Cortex of kidney (tissue), 1 donor: ENCODE measurements around the gene VSTM2L.

Experiments
- DNase-seq: peaks from one replicate; lab custom pipeline; 2025; lab: John Stamatoyannopoulos, UW

Gene VSTM2L

DNA sequence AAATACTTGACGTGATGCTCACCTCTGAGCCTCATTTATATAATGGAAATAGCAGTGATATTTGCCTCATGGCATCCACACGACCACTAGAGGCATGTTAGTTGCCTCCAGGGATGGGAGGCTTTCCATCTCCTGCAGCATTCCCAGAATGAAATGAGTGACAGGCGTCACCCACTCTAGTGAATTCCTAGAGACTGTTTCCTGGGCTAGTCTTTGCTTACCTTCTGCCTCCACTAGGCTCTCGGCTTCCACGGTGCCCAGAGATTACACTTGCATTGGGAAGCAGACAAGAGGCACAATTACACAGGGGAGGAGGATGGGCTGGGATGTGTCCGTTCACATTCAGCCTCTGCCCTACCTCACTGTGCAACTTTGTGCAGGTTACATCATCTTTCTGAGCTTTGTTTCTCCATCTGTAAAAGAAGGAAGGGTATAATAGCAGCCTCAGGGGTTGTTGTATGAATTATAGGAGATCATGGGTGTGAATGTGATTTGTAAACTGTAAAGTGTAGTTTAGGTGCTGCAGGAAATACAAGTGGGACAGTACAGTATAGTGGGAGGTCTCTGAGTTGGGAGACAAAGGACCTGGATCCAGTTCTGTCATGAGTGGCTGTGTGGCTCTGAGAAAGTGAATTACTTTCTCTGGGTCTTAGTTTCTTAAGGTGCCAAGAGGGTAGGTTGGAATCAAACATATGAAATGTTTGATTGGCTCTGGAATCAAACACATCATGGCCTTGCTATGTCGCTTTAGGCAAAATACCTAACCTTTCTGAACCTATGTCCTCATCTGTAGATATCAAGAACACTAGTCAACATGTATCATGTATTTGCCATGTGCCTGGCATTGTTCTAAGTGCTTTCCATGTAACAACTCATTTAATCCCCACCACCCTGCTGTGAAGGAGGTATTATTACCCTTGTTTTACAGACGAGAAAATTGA is 3.6 kb upstream of the VSTM2L start:
- no peak for DNase-seq

DNA sequence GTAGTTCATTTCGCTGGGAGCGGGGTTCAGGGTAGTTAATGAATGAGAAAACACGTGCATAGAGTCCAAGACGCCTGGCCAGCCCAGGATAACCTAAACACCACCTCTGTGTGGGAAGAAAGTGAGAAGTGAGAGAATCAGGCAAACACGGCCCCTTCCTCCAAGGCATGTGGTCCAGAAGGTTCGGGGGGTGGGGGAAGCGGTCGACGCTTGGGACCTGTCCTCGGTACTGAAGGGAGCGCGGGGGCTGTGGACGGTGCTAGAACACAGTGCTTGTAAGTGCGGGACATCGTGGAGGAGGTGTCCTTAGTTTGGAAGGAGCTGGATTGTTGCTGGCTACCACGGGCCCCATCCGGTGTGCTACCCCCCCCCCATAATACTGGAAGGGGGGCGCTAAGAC is 1.7 kb upstream of the VSTM2L start:
- DNase-seq, result no peak

DNA sequence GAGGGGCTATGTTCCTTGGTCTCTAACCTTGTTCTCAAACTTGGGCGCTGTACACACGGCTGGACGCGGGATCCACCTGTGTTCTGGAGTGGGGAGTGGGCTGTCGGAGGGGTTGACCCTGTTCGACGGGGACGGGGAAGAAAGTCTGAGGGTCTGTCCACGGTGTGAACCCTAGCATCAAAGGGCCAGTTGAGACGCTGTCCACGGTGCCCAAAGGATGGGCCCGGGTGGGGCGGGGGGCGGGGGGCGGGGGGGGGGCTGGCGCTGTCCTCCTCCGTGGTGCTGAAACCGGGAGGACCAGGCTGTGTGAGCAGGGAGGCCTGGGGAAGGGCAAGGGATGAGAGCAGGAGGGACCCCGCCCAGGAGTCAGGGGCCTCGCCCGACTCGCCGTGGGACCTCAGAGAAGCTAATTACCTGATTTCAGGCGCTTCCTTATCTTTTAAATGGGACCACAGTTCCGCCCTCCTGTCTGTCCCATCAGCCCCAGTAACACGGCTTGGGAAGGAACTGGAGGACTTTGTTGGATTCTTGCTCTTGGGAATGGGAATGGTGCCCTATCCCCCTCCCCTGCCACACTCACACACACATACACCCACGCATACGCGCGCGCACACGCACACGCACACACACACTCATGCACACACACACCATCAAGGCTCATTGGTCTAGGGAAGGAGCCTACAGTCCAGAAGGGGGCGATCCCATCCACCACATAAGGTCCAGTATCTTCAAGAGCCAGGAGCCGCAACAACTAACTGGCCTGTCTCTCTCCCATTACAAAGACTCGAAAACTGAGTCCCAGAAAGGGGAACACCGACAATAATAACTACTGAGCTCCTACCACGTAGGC is 1.0 kb upstream of the VSTM2L start:
- DNase-seq, result no peak

DNA sequence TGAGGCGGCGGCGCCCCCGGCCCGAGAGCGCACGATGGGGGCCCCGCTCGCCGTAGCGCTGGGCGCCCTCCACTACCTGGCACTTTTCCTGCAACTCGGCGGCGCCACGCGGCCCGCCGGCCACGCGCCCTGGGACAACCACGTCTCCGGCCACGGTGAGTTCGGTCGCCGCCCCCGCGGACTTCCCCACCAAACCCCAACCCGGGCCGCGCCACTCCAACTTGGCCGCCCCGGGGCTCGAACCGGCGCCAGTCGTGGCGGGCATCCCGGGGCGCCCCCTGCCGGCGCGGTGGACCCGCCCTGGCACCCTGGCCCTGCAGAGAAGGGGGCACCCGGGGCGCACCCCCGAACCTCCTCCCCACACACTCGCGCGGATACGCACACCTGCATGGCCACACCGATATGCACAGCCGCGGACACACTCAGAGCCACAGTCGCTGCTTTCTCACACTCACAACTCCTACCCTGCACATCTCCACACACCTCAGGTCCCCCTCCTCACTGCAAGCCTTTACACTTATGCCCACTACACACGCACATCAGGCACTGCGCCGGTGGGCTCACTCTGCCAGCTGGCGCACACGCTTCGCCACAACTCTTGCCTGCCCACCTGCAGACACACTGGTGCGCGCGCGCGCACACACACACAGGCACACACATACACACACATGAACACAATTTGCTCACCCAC is 535 bp downstream of the VSTM2L start:
- no peak for DNase-seq

DNA sequence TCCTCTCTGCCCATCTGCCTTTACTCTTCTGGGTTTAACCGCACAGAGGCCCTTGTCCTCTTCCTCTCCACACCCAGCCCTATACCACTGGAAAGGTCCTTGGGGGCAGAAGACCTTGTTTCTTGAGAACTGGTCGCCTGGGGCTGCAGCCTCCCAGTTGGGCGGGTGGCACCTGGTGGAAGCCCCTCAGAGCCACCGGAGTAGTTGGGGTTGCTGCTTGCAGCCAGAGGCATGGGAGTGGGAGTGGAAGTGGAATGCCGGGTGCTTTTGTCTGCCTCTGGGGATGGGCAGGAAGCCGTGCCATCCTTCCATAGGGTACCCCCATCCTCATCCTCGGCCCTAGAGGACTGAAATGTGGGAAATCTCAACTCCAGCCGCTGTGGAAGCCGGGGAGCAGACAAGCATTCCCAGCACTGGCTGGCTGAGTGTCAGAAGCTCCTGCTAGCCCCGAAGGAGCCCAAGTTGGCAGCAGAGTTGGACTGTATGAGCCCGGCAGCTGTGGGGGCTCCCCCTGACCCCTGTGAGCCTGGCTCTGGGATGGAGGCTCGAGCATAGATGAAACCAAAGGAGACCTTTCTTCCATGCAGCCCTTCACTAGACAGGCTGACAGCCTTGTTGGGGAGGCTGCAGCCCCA is 1.2 kb downstream of the VSTM2L start:
- no peak for DNase-seq

DNA sequence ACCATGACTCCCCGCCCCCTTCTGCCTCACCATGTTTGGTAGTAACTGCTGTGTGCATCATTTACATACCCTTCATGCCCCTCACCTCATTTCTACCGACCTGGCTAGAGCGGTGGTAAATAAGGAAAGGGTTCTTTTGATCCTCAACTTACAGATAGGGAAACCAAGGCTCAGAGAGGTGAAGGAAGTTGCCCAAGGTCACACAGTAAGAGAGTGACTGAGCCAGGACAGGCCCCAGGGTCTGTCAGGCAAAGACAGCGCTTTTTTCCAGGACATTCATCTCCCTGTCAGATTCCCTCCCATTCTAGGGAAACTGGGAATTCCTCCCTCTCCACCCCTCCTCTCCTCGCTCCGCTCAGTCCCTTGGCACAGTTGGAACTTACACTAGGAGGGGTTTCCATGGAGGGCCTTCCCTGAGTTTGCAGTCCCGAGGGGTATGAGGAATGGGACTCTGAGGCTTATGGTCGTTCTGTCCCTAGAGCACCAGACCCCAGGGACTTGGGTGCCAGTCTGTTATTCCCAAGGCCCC is 2.0 kb downstream of the VSTM2L start:
- no peak for DNase-seq

DNA sequence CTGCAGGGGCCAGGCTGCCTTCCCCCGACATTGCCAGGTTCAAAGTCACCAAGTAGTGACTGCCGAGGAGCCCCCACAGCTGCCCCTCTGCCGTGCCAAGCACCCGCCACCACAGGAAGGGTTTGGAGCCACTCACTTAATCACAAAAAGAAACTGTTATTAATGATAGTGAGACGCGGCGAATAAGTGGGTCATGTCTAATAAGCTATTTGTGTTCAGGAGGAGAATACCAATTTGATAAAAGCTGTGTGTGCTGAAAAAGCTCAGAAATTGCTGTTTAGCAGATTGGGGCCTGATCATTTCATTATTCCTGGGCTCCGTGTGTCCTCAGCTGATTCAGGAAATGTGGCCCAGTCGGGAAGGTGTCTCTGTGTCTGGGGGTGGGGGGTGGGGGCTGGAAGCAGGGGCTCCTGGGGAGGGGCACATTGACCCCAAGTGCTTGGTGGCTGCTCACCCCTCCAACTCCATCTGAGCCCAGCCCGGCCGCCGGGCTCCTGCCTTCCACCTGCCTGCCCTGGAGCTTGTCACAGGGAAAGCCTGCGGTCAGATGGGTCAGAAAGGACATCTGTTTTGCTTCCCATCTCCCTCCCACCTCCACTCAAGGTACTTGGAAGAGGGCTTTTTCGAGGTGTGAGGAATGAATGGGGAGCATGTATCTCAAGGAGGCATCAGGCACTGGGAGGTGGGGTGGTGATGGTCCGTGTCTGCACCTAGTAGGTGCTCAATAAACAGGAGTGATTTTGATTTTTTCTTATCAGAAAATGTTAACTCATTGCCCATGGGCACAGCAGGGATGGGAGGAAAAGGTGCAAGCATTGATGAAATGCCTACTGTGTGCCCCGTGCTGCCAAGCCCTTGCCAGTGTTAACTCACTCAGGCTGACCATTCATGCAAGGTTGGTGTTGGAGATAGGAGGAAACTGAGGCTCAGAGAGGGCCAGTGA is 3.0 kb downstream of the VSTM2L start:
- no peak for DNase-seq

DNA sequence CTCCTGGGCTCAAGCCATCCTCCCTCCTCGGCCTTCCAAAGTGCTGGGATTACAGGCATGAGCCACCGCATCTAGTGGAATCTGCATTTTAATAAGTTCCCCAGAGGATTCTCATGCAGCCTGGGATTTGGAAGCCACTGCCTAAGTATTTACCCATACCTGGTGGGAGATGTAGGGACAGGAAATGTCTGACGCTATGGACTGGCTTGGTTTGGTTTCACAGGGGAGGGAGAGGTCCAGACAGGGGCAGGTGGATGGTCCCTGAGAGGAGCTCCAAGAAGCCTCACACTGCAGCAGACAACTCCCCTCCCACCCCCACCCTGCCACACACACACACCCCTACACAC is 4.4 kb downstream of the VSTM2L start:
- DNase-seq, result no peak

DNA sequence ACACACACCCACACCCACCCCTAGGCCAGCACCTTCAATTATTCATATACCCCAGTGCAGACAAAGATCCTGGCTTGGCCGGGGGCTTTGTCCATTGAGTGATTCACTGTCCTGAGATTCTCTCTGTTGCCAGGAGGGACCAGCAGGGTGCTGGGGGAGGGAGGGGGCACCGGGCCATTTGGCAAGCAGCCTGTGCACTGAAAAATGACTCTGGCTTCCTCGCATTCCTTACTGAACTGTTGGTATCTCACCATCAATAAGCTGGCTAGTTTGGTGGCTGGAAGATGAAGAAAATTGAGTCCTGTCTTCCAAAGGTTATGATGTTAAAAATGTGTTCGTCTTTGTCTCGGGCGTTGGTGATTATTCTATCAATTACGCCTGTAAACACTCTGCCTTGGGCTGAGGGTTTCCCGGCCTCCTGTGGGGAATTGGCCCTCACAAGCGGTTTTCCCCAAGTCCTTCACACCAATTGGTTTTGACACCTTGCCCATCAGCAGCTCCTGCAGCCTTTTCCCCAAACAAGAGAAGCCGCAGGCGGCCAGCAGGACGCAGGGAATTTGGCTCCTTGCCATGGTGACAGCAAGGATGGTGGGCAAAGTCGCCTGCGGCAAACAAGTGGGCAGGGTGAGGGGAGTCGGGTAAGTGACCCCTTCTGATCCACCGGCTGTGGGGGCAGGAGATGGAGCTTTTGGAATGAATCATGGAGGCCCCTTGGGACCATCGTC is 4.9 kb downstream of the VSTM2L start:
- DNase-seq, result no peak

DNA sequence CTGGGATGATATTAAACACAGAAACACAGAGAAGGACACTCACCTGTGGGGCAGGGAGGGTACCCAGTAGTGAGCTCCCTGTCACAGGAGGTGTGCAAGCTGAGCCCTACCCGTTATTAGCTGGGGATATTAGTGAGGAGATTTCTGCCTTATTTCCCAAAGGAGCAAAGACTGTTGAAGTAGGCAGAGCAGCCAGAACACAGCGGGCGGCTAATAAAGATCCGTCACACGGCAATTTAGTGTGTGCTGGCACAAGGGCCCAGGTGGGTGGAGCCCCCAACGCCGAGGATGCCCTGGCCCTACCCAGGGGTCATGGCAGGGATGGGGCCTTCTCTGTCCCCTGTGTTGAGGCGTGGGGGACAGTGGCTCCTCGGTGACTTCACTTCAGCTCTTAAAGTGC is 8.3 kb downstream of the VSTM2L start:
- no peak for DNase-seq

DNA sequence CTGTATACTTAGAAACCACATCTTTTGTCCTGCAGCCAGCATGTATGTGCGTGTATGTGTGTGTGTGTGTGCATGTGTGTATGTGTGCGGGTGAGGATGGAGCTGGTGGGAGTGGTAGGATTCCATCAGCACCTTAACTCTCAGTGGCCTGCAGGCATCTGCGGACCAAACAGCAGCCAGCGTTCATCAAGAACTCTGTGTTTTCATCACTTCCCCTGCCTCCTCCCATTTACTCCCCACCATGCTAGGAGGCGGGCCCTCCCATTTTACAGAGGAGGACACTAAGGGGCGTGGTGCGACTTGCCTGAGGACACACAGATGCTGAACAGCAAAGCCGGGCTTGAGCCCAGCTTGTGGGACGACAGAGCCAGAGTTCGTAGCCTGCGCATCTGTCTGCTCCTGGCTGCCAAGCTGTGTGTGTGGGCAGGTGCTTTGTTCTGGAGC is 8.9 kb downstream of the VSTM2L start:
- no peak for DNase-seq

DNA sequence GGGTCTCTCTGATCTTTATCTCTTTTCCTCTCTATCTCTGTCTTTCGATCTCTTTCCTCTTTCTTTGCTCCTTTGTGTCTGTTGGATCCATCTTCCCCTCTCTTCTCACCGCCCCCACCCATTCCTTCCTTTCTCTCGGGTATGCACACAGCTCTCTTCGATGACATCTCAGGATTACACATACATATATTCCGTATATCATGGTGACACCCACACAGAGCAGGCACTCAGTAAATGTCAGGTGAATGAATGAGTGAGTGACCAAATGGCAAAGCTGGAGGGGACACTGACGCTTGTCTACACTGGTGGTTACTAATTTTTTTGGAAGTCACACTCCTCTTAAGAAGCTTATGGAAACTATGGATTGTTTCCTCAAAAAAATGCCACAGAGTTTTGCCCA is 9.9 kb downstream of the VSTM2L start:
- DNase-seq, result no peak

DNA sequence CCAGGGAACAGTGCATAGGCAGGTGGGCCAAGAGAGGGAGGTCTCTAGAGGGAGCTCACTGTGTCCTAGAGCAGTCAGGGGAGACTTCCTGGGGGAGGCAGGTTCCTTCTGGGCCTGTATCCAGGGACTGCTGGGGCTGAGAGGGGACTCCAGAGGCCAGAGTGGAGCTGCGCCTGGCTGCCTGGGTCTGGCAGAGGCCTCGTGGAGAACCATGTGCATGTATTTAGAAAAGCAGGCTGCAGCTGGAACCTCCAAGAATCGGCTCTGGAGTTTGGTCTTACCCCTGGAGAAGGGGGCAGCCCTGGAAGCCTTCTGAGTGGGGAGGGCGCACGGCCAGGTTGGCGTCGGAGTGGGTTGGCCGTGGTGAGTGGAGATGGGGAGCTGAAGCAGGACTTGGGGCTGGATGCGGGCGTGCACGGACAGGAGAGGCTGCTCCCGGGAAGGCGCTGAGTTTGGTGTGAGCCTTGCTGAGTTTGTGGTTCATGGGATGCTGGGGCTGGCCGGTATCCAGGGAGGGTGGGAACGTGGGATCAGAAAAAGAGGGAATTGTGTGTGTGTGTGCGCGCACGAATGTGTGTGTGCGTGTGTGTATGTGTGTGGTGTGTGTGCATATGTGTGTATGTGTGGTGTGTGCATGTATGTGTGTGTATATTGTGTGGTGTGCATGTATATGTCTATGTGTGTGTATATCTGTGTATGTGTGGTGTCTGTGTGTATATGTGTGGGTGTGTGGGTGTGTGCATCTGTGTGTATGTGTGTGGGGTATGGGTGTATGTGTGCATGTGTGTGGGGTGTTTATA is 10.8 kb downstream of the VSTM2L start:
- no peak for DNase-seq

DNA sequence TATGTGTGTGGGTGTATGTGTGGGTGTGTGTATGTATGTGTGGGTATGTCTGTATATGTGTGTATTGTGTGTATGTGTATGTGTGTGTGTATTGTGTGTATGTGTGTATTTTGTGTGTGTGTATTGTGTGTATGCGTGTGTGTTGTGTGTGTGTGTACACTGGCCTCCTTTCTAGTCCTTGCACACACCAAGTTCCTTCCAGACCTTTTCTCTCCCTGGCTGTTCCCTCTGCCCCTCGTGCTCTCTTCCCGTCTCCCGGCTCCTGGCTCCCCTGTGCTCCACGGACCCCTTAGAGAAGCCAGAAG is 11.4 kb downstream of the VSTM2L start:
- no peak for DNase-seq

DNA sequence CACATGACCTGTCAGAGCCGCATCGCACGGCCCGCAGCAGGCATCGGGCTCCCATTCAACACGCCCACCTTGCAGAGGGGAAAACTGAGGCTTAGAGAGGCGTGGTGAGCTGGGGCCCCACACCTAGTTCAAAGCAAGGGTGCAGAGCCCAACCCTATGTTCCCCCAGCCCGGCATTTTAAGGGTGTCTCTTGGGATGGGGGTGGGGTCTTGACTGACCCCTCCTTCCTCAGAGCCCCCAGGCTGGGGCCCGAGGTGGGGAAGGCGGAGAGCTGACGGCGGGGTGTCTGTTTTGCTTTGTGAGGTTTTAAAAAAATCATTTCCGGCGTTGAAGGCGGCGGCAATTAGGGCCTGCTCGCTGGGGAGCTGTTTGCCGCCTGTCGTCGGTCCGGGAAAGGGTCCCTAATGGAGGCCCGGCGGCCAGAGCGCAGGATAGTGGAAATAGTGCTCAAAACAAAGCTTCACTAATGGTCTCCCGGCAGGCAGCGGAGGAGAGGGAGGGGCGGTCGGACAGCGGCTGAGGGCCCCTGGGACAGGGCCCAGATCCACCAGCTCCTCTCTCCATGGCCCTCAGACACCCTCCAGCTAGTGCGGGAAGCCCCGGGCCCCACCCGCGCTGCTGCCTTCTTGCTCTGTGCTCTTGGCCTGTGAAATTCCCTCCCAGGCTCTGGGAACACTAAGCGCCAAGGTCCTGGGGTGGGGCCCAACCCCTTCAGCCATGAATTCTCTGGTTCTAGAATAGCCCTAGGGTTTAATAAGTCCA is 11.9 kb downstream of the VSTM2L start:
- DNase-seq, result no peak

DNA sequence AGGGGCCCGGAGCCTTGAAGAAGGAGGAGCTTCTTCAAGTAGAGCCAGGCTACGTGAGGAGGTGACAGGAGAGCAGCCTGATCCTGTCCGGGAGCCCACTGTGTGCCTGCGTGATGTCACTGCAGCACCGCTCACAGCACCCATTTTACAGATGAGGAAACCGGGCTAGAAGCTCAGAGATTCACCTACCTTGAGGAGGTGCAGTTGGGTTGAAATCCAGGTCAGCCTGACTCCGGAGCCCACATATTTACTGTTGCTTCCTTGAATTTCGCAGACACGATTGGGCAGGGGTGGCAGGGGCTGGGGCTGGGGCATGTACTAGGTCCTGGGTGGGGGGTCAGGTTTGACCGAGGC is 12.5 kb downstream of the VSTM2L start:
- DNase-seq, result no peak

DNA sequence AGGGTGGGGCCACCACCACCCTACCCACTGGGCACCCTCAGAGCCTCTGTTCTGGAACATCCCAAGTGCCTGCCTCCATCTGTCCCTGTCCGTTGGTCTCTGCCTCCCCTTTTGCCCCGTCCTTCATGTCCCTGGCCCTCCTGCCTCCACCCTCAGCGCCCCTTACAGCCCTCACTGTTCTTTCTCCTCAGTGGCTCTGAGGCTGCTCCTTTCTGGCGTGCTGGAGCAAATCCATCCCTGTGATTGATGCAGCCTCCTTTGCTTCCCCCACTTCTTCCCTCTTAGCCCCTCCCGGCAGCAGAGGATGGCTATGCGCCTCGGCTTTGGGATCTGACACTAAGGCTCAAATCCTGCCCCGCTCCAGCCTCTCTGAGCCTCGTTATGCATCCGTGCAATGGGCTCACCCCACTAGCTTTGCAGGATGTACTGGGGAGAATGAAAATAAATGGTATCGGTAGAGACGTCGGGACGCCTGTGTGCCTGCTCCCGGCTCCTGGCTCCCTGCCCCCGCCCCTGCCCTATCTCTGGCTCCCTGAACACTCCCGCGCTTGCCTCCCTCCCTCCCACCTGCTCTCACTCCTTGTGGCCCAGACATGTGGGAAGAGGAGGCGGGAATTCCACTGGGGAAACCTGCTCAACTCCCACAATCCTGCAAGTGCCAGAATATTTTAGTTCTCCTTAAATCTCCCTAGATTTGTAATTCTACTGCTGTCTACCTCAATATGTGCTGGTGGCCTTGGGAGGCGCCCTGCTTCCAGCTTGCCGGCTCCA is 13.1 kb downstream of the VSTM2L start:
- DNase-seq, result no peak

DNA sequence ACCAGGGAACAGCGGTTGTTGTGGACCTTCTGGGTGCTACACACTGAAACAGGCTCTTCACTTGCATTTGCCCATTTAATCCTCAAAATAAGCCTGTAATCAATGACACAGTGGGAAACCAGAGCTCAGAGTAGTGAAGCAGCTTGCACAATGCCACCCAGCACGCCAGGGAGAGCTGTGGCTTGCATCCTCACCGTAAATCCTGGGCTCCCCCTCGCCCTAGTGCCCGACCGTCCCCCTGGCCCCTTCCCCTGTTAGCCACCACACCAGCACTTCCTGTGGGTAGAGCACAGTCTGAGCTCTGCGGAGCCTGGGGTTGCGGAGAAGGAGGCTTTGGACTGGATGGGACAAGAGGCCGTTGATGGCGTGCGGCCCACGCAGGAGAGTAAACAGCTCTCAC is 14.5 kb downstream of the VSTM2L start:
- no peak for DNase-seq
